LNCAP (cell line): Measurements from ENCODE around the gene LRP2.

Experiments
- CTCF ChIP-seq: fragments of 450-650 bp; IDR thresholded peaks from 2 replicates; pipeline ENCODE4 v1.5.1; 2017; ENCODE audit warnings: mild to moderate bottlenecking

LRP2 gene

GRCh38 chr2:169129703-169130243, 232.6 kb downstream of the LRP2 start:
- no peak for TF ChIP-seq CTCF

GRCh38 chr2:169119851-169120250, 242.5 kb downstream of the LRP2 start:
- TF ChIP-seq CTCF, result no peak

GRCh38 chr2:169119123-169119760, 243.1 kb downstream of the LRP2 start:
- TF ChIP-seq CTCF, result no peak

- no peak for TF ChIP-seq CTCF
Measured at GRCh38 chr2:169118060-169118459, 244.3 kb downstream of the LRP2 start.

GRCh38 chr2:169116993-169117392, 245.3 kb downstream of the LRP2 start:
- no peak for TF ChIP-seq CTCF

- no peak for TF ChIP-seq CTCF
Measured at GRCh38 chr2:169116327-169116726, 246.0 kb downstream of the LRP2 start.

- TF ChIP-seq CTCF, result no peak
Measured at GRCh38 chr2:169114056-169114455, 248.3 kb downstream of the LRP2 start.

GRCh38 chr2:169112841-169113240, 249.5 kb downstream of the LRP2 start:
- TF ChIP-seq CTCF, result no peak
